Measurements from ENCODE around the gene SLC8A3.

DNA sequence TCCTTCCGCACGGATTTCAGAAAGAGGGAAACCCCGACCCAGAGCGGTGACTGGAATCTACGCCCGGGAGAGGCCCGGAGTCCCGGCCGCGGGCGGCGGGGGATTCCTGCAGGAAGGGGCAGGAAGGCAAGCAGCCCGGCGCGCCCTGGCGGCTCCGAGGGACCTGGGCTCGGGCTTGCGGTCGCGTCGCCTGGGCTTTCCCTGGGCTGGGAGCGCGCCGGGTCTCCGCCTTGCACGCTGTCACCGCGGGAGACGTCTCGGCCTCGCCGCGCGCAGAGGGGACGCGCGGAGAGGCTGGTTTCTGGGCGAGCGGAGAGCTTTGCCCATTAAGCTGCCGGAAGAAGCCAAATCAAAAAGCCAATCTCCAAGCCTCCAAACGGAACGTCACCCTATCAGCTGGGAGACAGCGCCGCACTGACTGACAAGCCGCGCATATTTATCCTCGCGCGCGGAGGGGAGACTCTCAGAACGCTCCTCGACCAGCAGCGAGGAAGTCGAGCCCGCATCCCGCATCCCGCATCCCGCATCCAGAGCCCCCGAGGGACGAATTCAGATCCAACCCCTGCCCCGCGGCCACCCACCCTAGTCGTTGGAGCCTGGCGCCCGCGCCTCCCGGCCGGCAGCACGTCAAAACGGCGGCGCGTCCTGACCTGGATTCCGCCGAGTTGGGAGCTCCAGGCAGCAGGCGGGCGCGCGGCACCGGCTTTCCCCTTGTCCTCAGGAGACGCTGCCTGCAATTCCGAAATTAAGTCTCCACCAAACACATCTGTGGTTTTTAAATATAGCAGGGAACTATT, at the start of gene SLC8A3:
- TF ChIP-seq POLR2A (IDR thresholded peaks at IDR 0.05; ENCODE audit: low read depth, low read length) (no peak), TAF1 (IDR thresholded peaks at IDR 0.05; ENCODE audit: borderline replicate concordance, low read depth, low read length) (no peak), POLR2AphosphoS5 (IDR thresholded peaks at IDR 0.05; ENCODE audit: low read depth, low read length) (no peak)

All from GM12892 (cell line).